ENCODE results near the gene SBF1.

SBF1 gene

DNA sequence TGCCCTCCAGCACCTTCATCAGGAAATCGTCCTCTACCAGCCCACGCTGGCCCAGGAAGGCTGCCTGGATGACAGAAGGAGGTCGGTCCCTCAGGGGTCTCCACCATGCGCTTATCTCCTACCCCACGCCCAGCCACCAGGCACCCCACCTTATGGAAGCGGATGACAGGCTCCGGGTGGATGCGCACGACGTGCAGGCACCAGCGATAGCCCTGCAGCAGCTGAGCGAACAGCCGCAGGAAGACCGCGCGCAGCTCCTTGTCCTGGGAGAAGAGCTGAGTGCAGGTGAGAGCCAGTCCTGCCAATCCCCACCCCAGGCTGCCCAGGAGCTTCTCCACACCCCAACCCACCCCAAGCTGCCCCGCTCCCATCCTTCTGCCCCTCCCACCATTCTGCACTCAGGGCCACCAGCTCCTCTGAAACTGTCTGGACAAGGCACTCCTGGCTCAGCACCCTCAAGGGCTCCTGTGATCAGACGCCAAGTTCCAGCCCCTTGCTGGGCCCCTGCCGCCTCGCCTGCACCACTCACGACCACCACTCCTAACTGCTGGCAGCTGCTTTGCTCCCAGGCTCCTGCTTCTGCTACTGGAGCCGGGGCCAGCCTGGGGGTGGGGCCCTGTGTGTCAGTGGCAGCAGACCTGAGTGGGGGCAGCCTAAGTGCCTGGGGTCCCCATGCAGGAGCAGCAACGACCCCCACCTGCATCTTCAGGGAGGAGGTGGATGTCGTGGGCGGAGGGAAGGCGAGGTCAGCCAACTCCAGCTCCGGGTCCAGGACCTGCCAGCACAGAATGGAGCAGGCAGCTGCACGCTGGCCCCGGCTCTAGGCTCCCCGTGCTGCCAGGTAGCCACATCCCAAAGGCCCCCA, 9.5 kb downstream of the SBF1 start:
- no peak for DNase-seq

DNA sequence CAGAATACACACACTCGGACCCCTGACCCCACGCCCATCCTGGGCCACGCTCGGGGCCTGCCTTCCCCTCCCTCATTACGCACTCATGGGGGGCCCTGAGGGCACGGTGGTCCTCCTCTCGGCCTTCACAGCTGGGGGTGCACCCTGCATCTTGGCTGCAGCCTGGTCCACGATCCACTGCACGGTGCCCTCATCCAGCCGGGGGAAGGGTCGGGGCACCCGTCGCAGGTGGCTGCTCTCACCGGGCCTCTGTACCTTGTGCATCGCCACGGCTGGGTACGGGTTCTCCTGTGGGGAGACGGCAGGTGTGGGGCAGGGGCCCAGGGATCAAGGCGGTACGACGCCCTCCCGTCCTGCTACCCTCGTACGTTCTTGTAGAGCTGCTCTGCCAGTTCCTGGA, 10.4 kb downstream of the SBF1 start:
- no peak for DNase-seq

DNA sequence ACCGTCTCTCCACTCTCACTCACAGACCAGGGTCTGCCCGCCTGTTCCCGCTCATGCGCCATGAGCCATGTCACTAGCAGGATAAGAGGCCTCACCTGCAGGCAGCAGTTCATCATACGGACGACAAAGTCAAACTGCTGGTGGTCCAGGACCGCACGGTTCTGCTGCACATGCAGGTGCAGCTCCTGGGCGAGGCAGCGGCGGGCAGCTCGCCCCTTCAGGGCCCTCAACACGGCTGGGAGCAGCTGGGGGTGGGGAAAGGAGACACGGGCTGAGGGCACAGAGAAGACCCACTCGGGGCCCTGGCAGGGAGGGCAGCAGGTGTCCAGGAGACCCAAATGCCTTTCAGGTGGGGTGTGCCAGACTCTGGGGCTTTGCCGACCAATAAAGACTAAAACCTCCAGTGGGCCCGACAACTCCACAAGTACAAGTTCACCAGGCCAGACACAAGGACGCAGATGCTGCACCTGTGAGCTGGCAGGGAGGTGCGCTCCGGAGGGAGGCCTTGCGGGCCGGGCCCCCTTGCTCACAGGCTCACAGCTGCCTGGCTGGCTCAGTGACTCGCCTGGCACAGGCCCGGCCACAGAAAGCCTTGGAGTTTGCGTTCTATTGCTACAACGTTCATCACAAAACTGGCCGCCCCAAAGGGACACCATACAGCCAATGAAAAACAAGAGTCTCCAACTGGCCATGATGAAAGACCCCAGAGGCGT, 11.5 kb downstream of the SBF1 start:
- DNase-seq = no peak

DNA sequence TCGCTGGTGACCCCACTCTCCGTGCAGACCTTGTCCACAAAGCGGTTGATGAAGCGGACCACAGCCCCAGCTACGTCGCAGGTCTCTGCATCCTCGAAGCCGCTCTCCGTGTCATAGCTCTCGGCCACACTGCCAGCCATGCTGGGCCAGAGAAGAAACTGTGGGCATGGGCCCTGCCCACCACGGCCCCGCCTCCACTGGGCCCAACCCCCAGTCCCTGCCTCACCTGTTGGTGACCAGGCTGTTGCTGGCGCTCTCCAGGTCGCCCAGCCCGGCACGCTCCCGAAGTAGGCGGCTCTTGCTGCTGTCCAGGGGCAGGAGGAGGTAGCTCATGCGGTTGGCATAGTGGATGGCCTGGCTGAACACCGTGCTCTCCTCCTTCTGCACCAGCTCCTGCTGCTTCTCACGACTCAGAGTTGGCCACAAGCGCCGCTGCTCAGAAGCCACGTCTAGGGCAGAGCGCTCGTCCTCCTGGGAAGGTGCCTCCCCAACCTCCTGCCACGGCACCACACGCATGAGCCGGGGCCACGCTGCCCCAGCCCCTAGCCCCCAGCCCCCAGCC, 12.8 kb downstream of the SBF1 start:
- no peak for DNase-seq

DNA sequence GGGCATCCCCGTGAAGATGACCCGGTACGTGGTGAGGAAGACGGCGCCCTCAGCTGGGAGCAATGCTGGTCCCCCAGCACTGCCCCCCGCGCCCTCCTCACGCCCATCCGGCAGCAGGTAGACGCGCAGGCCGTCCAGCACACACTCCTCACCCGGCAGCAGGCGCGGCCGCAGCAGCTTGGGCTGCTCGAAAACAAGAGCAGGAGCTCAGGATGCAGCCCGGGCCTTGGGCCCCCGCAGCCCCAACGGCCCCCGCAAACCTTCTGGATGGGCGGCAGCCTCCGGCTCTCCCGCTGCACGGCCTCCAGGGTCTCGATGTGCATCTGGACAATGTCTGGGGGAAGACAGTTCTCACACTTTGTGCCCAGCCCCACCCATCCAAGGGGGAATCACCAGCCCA, 13.3 kb downstream of the SBF1 start:
- DNase-seq = no peak

DNA sequence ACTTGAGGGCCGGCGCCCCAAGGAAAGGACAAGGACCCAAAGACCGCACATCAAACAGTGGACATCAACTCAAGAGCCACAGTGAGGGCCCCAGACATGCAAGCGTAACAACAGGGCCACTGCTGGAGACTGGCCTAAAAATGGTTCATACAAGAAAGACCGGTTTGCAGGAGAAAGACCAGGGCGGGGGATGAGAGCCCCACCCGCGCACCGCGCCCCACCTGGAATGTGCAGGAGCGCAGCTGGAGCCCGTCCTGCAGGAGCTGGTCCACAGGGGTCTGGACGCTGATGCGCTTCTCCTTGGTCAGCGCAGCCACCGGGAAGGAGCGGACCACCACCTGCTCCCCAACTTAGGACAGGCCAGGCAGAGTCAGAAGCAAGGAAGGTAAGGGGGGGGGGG, 13.9 kb downstream of the SBF1 start:
- no peak for DNase-seq

DNA sequence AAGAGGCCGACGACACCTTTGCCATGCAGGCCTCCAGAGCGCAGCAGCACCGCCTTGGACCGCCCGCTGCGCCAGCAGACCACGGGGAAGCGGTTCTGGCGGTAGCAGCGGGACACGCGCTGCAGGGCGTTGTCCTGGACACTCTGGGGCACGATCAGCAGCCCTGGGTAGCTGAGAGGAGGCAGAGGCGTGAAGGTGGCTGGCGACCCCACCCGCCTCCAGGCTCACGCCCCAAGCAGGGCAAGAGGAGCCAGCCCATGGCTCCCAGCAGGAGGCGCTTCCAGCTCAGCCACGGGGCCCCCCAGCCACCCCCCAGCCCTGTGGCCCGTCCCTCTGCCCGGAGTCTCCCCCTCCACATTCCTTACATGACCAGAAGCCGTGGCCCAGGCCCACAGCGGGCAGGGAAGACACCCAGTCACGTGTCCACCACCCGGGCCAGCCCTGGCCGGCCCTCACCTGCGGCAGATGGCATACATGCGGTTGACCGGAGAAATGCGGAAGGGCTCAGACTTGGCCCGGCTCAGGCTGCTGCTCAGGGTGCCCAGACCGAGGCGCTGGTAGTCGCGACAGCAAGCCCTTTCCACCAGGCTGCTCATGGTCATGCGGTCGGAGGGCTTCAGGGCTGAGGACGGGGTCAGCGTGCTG, 15.2 kb downstream of the SBF1 start:
- DNase-seq = no peak

DNA sequence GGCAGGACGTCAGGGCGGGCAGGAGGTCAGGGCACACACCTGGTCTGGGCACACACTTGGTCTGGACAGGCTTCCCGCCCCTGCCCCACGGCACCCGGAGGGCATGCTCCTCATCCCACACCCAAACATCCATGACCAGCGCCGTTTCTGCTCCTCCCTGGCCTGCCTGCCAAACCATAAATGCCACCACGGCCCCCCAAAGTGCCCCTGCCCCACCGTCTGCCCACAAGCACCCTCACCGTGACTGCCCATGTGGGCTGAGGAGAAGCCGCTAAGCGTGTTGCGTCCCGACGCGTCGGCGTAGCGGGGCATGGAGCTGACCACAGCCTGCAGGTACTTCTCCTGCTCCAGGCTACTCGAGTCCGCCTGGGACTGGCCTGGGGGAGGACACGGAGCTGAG, 15.8 kb downstream of the SBF1 start:
- no peak for DNase-seq

DNA sequence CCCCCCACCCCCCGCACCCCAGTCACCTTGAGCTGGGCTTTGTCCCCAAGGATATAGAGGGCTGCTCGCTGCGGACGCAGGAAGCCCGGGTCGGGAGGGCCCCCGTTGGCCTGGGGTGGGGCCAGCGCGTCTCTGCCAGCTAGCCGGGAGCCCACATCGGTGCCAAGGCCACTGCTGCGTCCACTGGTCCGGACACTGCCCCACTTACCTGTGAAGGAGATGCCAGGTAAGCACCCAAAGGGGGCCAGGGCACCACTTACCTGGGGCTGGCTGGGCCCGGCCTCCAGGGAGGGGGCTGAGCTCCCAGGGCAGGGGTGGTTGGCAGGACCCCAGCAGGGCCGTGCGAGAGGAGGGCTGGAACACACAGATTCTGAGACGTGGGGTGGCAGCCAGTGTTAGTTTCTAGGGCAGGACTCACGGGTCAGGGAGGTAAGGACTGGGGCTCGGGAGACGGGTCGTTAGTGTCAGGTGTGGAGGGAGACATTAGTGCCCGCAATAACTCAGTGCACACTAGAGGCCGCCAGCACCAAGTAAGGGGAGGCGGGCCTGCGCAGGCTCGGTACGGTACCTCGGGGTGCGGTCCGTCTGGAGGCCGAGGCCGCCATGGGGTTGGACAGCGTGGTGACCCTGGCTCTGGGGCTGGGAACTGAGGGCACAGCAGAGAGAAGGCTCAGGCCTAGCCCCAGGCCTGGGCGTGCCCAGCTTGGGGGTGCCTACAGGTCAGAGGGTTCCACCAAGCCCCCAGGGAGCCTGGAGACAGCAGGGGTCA, 18.2 kb downstream of the SBF1 start:
- no peak for DNase-seq

DNA sequence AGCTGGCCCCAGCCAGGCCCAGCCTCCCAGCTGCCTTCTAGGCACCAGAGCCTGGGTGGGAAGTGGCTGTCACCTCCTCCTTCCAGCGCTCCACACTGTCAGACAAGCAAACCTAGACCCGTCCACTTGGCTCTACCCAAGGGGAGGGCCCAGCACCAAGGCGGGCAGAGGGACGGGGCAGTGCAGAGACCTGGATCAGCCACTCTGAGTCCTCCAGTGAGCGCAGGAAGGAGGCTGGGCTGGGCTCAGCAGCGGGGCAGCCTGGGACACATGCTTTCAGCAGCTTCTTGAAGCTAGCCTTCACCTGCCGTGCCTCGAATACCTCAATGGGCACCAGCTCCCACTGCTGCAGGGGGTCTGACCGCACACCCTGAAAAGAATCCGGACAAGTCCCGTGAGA, 18.8 kb downstream of the SBF1 start:
- DNase-seq = no peak

DNA sequence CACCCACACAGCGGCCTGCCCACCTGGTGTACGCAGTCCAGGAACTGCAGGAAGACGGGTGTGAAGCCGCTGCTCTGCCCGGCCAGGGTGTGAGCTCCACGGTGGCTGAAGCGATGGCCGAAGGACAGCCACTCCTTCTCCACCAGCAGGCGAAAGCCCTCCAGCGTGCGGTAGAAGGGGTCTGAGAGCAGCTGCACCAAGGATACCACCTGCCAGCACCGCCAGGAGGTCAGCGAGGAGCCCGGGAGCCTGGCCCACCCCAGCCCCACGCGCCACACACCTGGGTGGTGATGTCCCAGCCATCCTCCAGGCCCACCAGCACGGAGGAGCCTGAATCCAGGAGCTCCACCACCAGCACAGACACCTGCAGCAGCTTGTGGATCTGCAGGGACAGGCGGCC, 19.6 kb downstream of the SBF1 start:
- DNase-seq = no peak

DNA sequence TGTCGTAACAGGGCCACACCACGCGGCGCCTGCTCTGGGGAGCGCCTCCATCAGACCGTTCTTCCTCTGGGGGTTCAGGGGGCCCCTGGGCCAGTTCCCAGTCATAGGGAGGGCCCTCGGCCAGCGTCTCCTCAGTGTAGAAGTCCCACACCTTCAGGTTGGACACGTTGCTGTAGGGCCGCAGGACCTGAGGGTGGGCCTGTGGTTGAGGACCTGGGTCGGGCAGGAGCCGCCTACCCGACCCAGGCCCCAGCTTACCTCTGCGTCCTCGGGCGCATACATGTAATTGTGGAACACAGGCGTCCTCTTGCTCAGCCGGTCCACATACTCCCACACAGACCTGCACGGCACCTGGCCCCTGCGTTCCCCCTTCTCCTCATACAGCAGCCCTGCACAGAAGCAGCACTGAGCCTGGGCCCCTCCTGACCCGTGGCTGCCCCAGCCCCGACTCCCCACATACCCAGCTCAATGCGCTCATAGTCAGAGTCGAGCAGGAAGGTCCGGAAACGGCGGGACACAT, 20.2 kb downstream of the SBF1 start:
- DNase-seq = no peak

DNA sequence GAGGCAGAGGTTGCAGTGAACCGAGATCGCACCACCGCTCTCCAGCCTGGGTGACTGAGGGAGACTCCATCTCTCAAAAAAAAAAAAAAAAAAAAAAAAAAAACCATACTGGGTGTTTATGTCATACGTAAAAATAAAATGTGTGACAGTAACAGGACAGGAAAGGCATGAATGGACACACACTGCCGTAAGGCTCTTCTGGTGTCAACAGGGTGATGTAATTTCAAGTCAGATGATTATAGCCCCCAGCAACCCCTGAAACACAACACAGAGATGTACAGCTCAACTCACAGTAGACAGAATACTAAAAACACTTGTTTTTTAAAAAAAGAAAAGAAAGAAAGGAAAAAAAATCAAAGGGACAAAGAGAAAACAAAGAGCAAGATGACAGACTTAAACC, 22.2 kb downstream of the SBF1 start:
- DNase-seq = no peak

DNA sequence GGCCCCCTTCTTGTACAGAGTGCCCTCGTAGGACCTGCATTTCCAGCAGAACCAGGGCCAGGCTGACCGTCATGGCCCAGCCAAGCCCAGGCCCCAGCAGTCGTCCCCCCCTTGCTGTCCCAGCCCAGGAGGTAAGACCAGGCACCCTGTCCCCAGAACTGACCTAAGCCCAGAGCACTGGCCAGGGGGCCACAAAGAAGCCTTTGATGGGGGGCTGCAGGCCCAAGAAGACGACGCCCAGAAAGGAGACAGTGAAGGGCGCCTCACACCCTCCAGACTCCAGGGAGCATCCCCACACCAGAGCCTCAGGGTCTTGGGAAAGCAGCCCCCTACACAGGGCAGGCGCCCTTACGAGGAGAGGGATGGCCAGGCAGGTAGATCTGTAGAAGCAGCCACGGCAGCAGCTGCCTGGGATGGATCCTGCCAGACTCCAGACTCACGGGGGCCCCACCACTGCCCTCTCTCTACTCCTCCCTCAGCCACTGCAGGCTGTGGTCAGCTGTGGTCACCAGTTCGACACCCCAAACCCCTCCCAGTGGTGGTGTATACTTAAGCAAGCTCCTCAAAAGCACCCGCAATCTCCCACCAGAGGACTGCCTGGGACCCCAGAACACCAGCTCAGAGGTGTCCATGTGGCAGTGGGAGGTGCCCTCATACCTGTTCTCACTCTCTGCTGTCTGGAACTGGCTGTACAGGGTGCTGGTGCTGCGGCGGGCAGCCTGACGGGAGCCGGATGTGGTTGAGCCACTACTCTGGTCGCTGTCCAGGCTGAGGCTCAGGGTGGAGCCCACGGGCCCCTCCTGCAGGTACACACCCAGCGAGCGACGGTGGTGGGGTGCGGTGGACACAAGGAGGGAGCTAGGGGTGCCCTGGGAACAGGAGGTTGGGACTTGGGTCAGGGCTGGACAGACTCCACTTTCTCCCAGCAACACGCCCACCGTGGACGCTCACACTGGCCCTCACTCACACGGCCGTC, 27.0 kb downstream of the SBF1 start:
- no peak for DNase-seq

DNA sequence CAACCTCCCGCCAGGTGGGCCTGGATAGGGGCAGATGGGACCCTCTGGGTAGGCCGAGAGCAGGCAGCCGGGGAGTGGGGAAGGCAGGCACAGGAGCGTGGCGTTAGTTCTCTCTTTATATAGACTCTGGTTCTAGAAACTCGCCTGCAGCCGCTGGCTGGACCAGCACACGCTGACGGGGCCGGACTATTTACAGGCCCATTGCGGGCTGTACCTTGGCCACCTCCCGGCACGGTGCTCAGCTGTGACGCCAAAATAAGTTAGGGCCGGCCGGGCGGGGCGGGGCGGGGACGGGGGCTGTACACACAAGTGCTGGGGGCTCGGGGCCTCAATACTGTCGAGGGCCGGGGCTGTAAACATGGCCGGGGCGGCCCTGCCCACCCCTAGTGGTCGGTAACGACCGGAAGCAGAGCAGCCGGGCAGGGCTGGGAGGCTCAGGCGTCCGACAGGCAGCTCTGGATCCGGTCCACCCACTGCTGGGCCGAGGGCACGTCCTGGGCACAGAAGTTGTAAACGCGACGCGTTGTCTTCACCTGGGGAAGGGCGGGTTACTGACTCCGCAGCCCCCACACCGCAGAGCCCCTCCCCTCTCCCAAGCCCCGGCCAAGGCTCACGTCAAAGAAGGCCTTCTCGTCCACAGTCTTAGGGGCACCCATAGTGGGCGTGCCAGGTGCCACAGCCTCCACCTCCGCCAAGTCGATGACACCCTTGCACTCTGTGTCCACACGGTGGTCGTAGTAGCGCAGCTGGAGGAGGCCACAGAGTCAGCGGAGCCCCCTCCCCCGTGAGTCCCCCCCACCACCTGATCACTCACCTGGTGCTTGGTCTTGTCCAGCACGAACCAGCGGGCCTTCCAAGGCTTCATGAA, 27.9 kb downstream of the SBF1 start:
- DNase-seq = no peak

DNA sequence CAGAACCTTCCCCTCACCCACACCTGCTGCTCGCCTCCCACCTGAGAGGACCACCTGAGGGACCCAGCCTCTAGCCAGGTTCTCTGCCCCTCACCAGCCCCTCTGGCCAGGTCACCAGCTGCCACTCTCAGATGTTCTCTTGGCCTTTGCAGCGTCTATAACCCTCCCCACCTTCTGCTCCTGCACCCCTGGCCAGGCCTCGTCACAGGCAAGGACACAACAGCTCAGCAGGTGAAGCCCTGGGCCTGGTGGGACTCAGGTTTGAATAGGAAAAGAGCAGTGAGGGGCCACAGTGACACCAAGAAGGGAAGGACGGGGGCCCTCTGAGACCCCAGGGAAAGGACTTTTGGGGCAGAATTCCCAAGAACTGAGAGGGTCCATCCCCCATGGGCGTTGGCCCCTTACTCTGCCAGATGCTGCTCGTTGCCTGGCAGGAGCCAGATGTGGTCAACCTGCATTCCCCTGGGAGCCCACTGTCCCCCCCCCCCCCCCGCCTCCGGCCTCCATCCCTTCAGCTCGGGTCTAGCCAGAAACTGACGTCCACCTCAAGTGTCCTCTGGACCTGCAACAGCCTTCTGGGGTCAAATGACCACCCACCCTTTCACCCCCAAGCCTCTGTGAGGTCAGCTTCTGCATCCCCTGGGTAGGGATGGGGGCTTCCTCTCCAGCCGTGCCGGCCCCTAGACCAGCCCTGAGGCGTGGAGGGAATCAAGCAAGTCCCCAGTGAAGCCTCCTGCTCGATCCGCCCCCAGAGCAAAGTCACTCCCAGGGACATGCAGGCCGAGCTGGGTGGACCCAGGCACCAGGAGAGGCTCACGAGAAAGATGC, 28.7 kb downstream of the SBF1 start:
- DNase-seq = no peak

DNA sequence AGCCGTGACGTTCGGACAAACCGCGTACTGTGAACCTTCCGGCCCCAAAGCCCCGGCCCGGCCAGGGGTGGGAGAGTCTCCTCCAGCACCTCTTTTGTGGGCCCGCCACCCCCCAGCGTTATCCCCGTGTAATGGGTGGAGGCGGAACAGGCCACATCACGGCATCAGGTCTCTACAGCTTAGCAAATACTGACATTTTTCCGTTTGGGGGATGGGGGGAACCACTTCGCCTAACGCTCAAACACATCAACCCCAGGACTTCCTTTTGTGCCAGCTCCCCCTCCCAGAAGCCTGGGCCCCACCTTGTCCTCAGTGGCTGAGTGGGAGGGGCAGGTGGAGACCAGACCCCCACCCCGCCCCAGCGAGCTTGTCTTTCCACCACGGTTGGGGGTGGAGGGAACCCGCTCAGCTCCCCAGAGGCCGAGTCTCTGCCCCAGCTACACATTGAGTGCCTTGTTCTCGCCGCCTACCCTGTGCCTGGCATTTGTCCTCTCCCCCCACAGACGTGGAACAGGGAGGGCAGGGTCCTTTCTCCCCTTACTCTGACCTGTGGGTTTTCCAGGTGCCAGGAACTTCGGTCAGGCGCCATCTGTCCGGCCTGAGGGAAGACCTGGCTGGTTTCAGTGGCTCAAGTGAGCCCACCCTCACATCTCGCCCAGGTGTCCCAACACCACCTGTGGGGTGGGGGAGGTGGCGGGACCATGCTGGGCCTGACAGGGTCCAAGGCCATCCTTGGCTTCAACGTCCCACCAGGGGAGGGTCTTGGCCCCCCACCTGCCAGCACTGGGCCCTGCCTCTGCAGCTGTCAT, 29.6 kb downstream of the SBF1 start:
- DNase-seq = no peak

DNA sequence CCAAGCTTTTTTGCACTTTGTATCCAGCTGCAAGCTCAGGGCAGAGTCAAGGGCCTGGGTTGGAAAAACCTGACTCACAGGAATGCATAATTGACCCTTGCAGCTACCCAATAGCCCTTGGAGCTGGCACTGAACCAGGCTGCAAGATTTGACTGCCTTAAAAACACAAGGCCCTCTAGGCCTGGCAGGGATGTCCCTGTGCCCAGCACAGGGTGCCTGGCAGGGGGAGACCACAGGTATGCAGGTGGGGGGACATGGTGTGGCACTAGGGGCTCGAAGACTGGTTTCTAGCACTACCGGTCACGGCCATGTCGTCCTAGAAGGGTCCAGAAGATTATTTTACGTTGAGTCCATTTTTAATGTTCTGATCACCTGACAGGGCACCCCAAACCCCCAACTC, 30.2 kb downstream of the SBF1 start:
- no peak for DNase-seq

Measured in DMS153 (cell line).